Endothelial cell of umbilical vein (primary cell): ENCODE measurements around the gene SETBP1. TPM values are rescaled to one million over a fixed set of nuclear protein-coding genes. Genes with fewer than 3 reads are reported as not detected.

Source experiments
- BruUV-seq: library from RNA; stranded (reverse); fragments of 400-500 nt; replicated peaks from 2 replicates; lab custom pipeline; 2021; lab: Mats Ljungman, UMichigan
- CTCF ChIA-PET: fragments of 300-600, 350-600 bp; sonication (Branson Sonifier 250); formaldehyde crosslinking; loops from one replicate; lab custom pipeline; 2021; ENCODE audit warnings: antibody characterized with exemption, inconsistent platforms; lab: Charles Lee
- POLR2A ChIA-PET: fragments of 300-600, 350-600 bp; sonication (Branson Sonifier 250); formaldehyde crosslinking; loops from one replicate; lab custom pipeline; 2021; ENCODE audit warnings: antibody characterized with exemption, inconsistent platforms; lab: Charles Lee
- DNase-seq: peaks from one replicate; pipeline ENCODE4 v3.0.0-alpha.2; 2011; ENCODE audit warnings: low read depth, low spot score
- FAIRE-seq: peaks from 2 replicates; lab custom pipeline; 2011; peaks lifted over from hg19 to GRCh38; lab: Jason Lieb, UNC
- H2AFZ ChIP-seq: 2 replicates; pipeline ENCODE4 v1.6.0; 2012; ENCODE audit warnings: low read depth, low read length, control low read depth, inconsistent platforms
- H3K27ac ChIP-seq: 2 replicates; pipeline ENCODE4 v1.5.1; 2011; ENCODE audit warnings: low read depth, mild to moderate bottlenecking, control low read depth, low read length, moderate library complexity; ENCODE audit not compliant: insufficient read depth
- H3K27me3 ChIP-seq, 2 experiments: 2 replicates each; pipeline versions ENCODE4 v1.6.0 to v1.6.1; 2011; ENCODE audit warnings: low read length in 2 of 2, mixed read lengths in 1 of 2; ENCODE audit not compliant: control insufficient read depth in 2 of 2, insufficient read depth in 2 of 2
- H3K36me3 ChIP-seq, 2 experiments: 2 replicates in 1 of 2; 3 replicates in 1 of 2; pipeline ENCODE4 v1.5.1; 2011; ENCODE audit warnings: low read length in 2 of 2, mild to moderate bottlenecking in 1 of 2, moderate library complexity in 1 of 2; ENCODE audit not compliant: control insufficient read depth in 2 of 2, insufficient read depth in 2 of 2; ENCODE audit errors: extremely low read depth in 1 of 2
- H3K4me1 ChIP-seq: 3 replicates; pipeline ENCODE4 v1.5.1; 2011; ENCODE audit warnings: mild to moderate bottlenecking, low read length; ENCODE audit not compliant: control insufficient read depth, insufficient read depth; ENCODE audit errors: extremely low read depth
- H3K4me2 ChIP-seq: 2 replicates; pipeline ENCODE4 v1.6.1; 2011; ENCODE audit warnings: low read length, control low read depth, mixed read lengths; ENCODE audit not compliant: insufficient read depth
- H3K4me3 ChIP-seq, 3 experiments: fragments of 200-600 bp in 1 of 3; sonication (generic), shearing (Covaris generic) in 1 of 3; replicated peaks in 1 of 3; 2 replicates each; pipeline ENCODE4 v1.5.1; 2011 to 2016; ENCODE audit warnings: control low read depth in 3 of 3, low read length in 3 of 3, mild to moderate bottlenecking in 2 of 3, inconsistent platforms in 1 of 3, low read depth in 1 of 3, moderate library complexity in 1 of 3; ENCODE audit not compliant: insufficient read depth in 1 of 3
- H3K79me2 ChIP-seq: 2 replicates; pipeline ENCODE4 v1.6.0; 2012; ENCODE audit warnings: low read length, inconsistent platforms; ENCODE audit not compliant: control insufficient read depth, insufficient read depth
- H3K9ac ChIP-seq: replicated peaks from 2 replicates; pipeline ENCODE3; 2011; ENCODE audit warnings: low read length, control low read depth; ENCODE audit not compliant: insufficient read depth; ENCODE audit errors: extremely low read depth
- H3K9me1 ChIP-seq: replicated peaks from 3 replicates; pipeline ENCODE4 v1.6.0; 2011; ENCODE audit warnings: mild to moderate bottlenecking, low read length; ENCODE audit not compliant: control insufficient read depth, insufficient read depth; ENCODE audit errors: extremely low read depth
- H3K9me3 ChIP-seq: replicated peaks from 2 replicates; pipeline ENCODE4 v1.5.1; 2012; ENCODE audit warnings: low read length, inconsistent platforms; ENCODE audit not compliant: control insufficient read depth, insufficient read depth
- H4K20me1 ChIP-seq: replicated peaks from 2 replicates; pipeline ENCODE3; 2011; ENCODE audit warnings: mild to moderate bottlenecking, low read length; ENCODE audit not compliant: control insufficient read depth, insufficient read depth; ENCODE audit errors: extremely low read depth
- EZH2 ChIP-seq: IDR thresholded peaks from 2 replicates; pipeline ENCODE4 v1.6.1; 2012; ENCODE audit warnings: borderline replicate concordance, low read depth, mild to moderate bottlenecking, moderate library complexity, low read length, inconsistent platforms; ENCODE audit not compliant: severe bottlenecking
- FOS ChIP-seq: IDR thresholded peaks from 2 replicates; pipeline ENCODE4 v1.6.1; 2011; ENCODE audit warnings: mild to moderate bottlenecking, low read length, moderate library complexity, borderline replicate concordance; ENCODE audit not compliant: insufficient read depth
- GATA2 ChIP-seq: IDR thresholded peaks from 2 replicates; pipeline ENCODE4 v1.7.0; 2011; ENCODE audit warnings: low read depth, mild to moderate bottlenecking, moderate library complexity, mixed read lengths, low read length; ENCODE audit not compliant: insufficient read length, insufficient read depth
- JUN ChIP-seq: IDR thresholded peaks from 2 replicates; pipeline ENCODE4 v1.6.1; 2011; ENCODE audit warnings: borderline replicate concordance, low read depth; ENCODE audit not compliant: insufficient read length, insufficient read depth
- MAX ChIP-seq: IDR thresholded peaks from 2 replicates; pipeline ENCODE4 v1.6.1; 2011; ENCODE audit not compliant: insufficient read depth, insufficient read length
- MYC ChIP-seq: IDR thresholded peaks from one replicate; pipeline ENCODE4 v1.6.1; 2011; ENCODE audit warnings: mild to moderate bottlenecking, low read depth, low read length
- POLR2A ChIP-seq: IDR thresholded peaks from 2 replicates; pipeline ENCODE4 v1.6.1; 2012; ENCODE audit warnings: low read depth, mild to moderate bottlenecking, control low read depth, low read length
- POLR2AphosphoS5 ChIP-seq: IDR thresholded peaks from 2 replicates; pipeline ENCODE4 v1.6.1; 2012; ENCODE audit warnings: low read depth, mild to moderate bottlenecking, control low read depth, low read length, moderate library complexity; ENCODE audit not compliant: insufficient read depth
- dilution Hi-C: fragments of 300-500 bp; cut with MboI; formaldehyde crosslinking; loops from one replicate; pipeline ENCODE4 v1.15.0; 2019; ENCODE audit warnings: low sequenced_read_pairs; ENCODE audit not compliant: extremely low pct_ligation_motif_present
- intact Hi-C: fragments of 100-400 bp; cut with micrococcal nuclease; formaldehyde crosslinking; loops from one replicate; pipeline ENCODE4 v1.10.0; 2022
- polyA plus RNA-seq, 4 experiments: library from polyadenylated mRNA; depleted of rRNA in 3 of 4; stranded (reverse) in 3 of 4; unstranded in 1 of 4; fragments of >200 nt; gene quantifications; 2 replicates each; pipeline versions ENCODE4 v1.2.1 to v1.2.3, GENCODE V29; 2011 to 2012; ENCODE audit warnings: missing spikeins in 1 of 4
- total RNA-seq: library from RNA; stranded (reverse); gene quantifications from 2 replicates; pipeline ENCODE4 v1.2.3, GENCODE V29; 2021
- TF ChIP-seq, protein P1 (sequence below), 2 donors: IDR thresholded peaks; 1 replicate in 1 of 2; 2 replicates in 1 of 2; pipeline ENCODE4 v1.5.1; 2011; ENCODE audit warnings: low read length in 2 of 2, mild to moderate bottlenecking in 2 of 2, moderate library complexity in 2 of 2, control low read depth in 1 of 2, inconsistent platforms in 1 of 2, low read depth in 1 of 2; ENCODE audit not compliant: insufficient read depth in 1 of 2; ENCODE audit errors: extremely low read depth in 1 of 2

SETBP1 gene
- total and polyA plus RNA-seq, 2 donors (not counting 3 experiments of a cell fraction or from before 2014, with no cell fraction given): 0.76 to 3.1 TPM

DNA sequence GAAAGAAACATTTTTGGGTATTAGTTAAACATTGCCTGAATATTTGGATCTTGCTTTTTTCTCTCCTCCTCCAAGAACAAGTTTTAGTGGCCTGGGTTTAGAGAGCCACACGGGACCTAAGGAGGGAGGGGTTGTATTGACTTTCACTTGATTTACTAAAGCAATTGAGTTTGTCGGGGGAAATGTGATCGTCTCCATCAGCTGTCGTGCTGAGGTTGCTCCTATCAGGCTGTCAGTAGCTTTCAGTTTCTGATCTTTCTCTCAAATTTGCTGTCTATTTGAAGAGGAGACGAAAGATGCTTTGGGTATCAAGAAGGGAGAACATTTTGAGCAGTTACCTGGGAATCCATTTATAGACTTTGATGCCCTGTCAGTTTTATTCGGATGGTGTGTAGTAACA is 106.0 kb downstream of the SETBP1 start:
- H3K4me2 ChIP-seq: no peak overlapping the region
- no peak overlapping the region for H3K4me3 ChIP-seq
- no TSS peak for BruUV-seq
- no peak overlapping the region for H2AFZ ChIP-seq
- no peaks in the 10 kb centered on the region for H3K4me1 ChIP-seq
- DNase-seq (no peak), FAIRE-seq (no peak)
- H3K36me3 ChIP-seq: no peaks in the 10 kb centered on the region
- no peak overlapping the region for H3K27ac ChIP-seq
- no peak for TF ChIP-seq EZH2
- TF ChIP-seq POLR2AphosphoS5: no peak
- no peak for TF ChIP-seq POLR2A
- no peak for TF ChIP-seq FOS
- CTCF ChIA-PET: no interaction called here
- intact Hi-C loops (loop anchor here (5.0 kb wide), 1 partner anchor 49 kb away; no protein-coding TSS in a partner anchor), dilution Hi-C loops (no loop called here)
- H3K9me1 ChIP-seq: no peaks in the 10 kb centered on the region
- H3K79me2 ChIP-seq: no peaks in the 10 kb centered on the region
- H3K9ac ChIP-seq: no peak overlapping the region
- POLR2A ChIA-PET: no interaction called here
- no peaks in the 10 kb centered on the region for H4K20me1 ChIP-seq
- H3K9me3 ChIP-seq: no peaks in the 10 kb centered on the region
- H3K27me3 ChIP-seq: no peaks in the 10 kb centered on the region

DNA sequence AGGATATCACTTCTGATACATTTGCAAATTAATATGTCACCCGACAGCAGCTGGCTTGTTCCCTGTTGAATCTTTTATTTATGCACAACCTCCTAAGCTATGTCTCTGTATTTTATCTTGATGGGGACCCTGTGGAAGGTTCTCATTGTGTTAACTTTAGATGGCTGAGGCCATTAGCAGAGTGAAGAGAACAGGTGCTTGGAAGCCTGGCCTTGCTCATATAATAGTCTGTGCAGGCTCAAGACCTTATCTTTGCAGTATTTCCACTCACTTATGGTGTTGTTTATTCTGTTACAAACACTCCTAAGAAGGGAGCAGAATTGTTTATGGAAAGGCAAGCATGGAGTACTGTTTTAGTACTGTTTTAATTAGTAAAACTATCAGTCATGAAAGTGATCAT is 107.6 kb downstream of the SETBP1 start:
- no peaks in the 10 kb centered on the region for H4K20me1 ChIP-seq
- ChIA-PET POLR2A (no interaction called here), CTCF (no interaction called here)
- no peak overlapping the region for H3K4me3 ChIP-seq
- no TSS peak for BruUV-seq
- dilution Hi-C loops: no loop called here
- no peak for TF ChIP-seq MYC
- TF ChIP-seq EZH2: no peak
- TF ChIP-seq POLR2A: no peak
- TF ChIP-seq FOS: no peak
- no peak for TF ChIP-seq GATA2
- no peak for TF ChIP-seq POLR2AphosphoS5
- no peak for TF ChIP-seq MAX
- TF ChIP-seq, protein P1, sequence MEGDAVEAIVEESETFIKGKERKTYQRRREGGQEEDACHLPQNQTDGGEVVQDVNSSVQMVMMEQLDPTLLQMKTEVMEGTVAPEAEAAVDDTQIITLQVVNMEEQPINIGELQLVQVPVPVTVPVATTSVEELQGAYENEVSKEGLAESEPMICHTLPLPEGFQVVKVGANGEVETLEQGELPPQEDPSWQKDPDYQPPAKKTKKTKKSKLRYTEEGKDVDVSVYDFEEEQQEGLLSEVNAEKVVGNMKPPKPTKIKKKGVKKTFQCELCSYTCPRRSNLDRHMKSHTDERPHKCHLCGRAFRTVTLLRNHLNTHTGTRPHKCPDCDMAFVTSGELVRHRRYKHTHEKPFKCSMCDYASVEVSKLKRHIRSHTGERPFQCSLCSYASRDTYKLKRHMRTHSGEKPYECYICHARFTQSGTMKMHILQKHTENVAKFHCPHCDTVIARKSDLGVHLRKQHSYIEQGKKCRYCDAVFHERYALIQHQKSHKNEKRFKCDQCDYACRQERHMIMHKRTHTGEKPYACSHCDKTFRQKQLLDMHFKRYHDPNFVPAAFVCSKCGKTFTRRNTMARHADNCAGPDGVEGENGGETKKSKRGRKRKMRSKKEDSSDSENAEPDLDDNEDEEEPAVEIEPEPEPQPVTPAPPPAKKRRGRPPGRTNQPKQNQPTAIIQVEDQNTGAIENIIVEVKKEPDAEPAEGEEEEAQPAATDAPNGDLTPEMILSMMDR (IDR thresholded peaks at IDR 0.05; ENCODE audit: extremely low read depth in 1 of 2, insufficient read depth in 1 of 2, low read depth in 1 of 2, low read length in 2 of 2): no peak
- no peak for TF ChIP-seq JUN
- DNase-seq (no peak), FAIRE-seq (no peak)
- intact Hi-C loops: loop anchor here (5.0 kb wide), 1 partner anchor 51 kb away; no protein-coding TSS in a partner anchor
- H3K9me3 ChIP-seq: no peaks in the 10 kb centered on the region
- no peaks in the 10 kb centered on the region for H3K79me2 ChIP-seq
- H3K27me3 ChIP-seq: no peaks in the 10 kb centered on the region
- H3K4me2 ChIP-seq: no peak overlapping the region
- no peaks in the 10 kb centered on the region for H3K9me1 ChIP-seq
- H3K27ac ChIP-seq: no peak overlapping the region
- no peak overlapping the region for H3K9ac ChIP-seq
- H2AFZ ChIP-seq: no peak overlapping the region
- H3K36me3 ChIP-seq: no peaks in the 10 kb centered on the region
- no peaks in the 10 kb centered on the region for H3K4me1 ChIP-seq
